ENCODE data around the gene ZBTB7C.

DNA sequence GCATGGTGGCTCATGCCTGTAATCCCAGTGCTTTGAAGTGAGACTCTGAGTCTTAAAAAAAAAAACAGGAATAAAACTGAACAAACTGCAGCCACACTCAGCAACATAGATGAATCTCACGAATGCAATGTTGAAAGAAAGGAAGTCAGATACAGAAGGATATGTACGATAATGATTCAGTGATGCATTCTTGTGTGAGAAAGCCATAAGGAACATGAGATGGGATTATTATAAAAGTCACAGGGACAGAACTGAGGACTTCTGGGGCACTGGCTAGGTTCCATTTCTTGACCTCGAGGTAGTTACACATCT lies 421.8 kb downstream of the ZBTB7C start:
- TF ChIP-seq, protein P1, sequence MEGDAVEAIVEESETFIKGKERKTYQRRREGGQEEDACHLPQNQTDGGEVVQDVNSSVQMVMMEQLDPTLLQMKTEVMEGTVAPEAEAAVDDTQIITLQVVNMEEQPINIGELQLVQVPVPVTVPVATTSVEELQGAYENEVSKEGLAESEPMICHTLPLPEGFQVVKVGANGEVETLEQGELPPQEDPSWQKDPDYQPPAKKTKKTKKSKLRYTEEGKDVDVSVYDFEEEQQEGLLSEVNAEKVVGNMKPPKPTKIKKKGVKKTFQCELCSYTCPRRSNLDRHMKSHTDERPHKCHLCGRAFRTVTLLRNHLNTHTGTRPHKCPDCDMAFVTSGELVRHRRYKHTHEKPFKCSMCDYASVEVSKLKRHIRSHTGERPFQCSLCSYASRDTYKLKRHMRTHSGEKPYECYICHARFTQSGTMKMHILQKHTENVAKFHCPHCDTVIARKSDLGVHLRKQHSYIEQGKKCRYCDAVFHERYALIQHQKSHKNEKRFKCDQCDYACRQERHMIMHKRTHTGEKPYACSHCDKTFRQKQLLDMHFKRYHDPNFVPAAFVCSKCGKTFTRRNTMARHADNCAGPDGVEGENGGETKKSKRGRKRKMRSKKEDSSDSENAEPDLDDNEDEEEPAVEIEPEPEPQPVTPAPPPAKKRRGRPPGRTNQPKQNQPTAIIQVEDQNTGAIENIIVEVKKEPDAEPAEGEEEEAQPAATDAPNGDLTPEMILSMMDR (conservative IDR thresholded peaks at IDR 0.05; ENCODE audit: low read depth, low read length) = no peak
- TF ChIP-seq EZH2 (IDR thresholded peaks at IDR 0.05; ENCODE audit: borderline replicate concordance, low read depth, low read length, poor library complexity, severe bottlenecking) = no peak
